HG02943 (cell line): ENCODE results near the gene TTC3.

Source experiments
- ATAC-seq: cut with Tn5 transposase; IDR thresholded peaks from one replicate; pipeline ENCODE4 v1.9.1; 2021; ENCODE audit warnings: mild to moderate bottlenecking, low read depth, moderate library complexity; ENCODE audit not compliant: unreplicated experiment

Gene TTC3

DNA sequence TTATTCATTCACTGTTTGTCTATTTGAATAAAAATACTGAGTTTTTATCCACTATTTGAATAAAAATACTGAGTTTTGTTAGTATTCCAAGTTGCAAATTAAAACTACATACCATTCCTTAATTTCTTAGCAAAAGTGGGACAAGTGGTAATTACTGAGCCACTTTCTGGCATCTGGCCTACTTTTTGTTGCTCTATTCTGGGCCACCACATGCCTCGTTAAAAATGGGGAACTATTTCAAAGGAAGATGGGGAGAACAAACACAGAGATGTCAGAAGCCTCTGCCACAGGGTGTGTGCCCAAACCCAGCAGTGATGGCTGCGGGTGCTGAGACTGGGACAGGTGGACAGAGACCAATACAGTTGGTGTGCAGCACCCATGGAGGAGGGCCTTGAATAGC, 14.8 kb upstream of the TTC3 start:
- ATAC-seq: no peak

DNA sequence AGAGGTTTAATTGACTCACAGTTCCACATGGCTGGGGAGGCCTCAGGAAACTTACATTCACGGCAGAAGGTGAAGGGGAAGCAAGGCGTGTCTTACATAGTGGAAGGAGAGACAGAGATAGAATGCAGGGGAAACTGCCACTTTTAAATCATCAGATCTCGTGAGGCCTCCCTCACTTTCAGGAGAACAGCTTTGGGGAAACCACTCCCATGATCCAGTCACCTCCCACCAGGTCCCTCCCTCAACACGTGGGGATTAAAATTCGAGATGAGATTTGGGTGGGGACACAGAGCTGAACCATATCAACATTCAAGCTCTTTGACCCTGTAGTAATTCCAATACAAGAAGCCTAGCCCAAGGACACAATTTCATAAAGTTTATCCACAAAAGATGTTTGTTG, 13.9 kb upstream of the TTC3 start:
- no peak for ATAC-seq

DNA sequence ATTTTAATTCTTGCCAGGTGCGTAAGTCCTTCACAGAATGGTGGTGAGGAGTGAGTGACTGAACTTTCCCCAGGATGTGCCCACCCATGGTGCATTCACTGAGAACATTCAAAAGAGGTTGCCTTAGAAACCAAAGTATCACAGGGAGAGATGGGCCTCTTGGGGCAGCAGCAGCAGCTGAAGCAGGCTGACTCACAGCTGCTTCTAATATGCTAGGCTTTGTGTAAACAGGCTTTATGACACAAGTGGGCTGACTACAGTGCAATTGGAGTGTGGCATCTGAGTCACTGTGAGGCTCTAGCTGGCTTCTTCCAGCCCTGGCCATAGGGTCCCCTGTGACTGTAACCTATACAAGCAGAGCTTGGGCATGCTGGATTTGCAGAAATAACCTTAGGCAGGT, 12.8 kb upstream of the TTC3 start:
- ATAC-seq: no peak

DNA sequence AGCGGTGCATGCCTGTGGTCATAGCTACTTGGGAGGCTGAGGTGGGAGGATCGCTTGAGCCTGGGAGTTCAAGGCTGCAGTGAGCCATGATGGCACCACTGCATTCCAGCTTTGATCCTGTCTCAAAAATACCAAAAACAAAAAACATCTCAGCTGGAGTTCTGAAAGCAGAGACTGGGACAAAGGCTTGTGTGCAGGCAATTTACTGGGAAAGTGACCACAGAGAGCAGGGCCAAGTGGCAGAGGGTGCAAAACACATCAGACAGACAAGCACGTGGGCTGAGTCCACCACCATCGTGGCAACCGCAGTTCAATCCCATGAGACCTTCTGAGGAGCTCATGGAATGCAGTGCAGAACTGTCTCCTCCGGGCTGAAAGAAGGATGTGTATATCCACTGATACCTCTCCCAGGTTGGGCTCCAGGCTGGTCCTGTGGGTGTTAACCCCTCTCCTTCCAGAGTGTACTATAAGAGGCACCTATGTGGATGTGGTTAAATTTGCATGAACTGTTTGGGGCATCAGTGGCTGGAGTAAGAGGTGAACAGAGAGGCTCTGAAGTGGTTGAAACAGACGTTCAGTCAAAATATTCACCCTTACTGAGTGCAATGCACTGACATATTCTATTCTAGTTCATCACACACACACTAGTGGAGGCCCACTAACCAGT, 11.0 kb upstream of the TTC3 start:
- no peak for ATAC-seq

DNA sequence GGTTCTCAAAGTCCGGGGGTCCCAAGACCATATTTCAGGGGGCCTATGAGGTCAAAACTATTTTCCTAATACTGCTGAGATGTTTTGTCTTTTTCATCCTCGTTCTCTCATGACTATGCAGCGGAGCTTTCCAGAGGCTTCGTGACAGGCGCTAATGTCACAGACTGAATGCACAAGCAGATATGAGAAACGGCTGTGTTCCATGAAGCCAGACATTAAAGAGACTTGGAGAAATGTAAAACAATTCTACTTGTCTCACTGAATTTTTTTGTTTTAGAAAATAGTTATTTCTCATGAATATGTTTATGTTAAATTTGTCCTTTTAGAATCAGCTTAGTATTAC, 10.5 kb upstream of the TTC3 start:
- ATAC-seq: no peak

DNA sequence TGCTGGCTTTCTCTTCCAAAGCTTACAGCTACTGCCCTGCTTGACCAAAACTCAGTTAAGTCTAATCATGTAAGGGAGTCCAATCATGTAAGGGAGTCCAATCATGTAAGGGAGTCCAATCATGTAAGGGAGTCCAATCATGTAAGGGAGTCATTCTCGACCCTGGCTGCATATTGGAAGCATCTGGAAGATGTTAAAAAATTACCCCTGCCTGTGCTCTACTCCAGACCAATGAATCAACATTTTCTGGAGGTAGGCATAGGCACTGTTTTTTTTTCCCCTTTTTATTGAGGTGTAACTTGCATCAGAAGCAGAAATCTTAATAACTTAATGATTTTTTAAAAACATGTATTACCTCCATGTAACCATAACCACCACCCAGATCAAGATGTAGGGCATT, 9.6 kb upstream of the TTC3 start:
- no peak for ATAC-seq

DNA sequence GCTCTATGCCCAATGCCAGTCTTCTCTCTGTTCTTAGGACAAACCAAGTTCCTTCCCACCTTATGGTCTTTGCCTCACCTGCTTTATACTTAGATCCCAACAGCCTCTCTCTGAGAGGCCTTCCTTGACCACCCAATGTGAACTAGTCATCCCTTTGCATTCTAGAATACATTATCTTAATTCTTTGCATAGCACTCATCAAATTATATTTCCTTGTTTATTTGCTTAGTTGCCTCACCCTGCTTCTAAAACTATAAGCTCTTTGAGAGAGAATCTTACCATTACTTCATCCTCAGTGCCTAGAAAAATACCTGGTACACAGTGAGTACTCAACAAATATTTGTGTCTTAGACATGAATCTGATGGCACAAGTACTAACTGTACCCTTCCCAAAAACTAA, 8.2 kb upstream of the TTC3 start:
- no peak for ATAC-seq

- no peak for ATAC-seq
Measured at GRCh38 chr21:37065561-37066177, 7.4 kb upstream of the TTC3 start.

GRCh38 chr21:37071561-37072273, 1.3 kb upstream of the TTC3 start:
- ATAC-seq: no peak

DNA sequence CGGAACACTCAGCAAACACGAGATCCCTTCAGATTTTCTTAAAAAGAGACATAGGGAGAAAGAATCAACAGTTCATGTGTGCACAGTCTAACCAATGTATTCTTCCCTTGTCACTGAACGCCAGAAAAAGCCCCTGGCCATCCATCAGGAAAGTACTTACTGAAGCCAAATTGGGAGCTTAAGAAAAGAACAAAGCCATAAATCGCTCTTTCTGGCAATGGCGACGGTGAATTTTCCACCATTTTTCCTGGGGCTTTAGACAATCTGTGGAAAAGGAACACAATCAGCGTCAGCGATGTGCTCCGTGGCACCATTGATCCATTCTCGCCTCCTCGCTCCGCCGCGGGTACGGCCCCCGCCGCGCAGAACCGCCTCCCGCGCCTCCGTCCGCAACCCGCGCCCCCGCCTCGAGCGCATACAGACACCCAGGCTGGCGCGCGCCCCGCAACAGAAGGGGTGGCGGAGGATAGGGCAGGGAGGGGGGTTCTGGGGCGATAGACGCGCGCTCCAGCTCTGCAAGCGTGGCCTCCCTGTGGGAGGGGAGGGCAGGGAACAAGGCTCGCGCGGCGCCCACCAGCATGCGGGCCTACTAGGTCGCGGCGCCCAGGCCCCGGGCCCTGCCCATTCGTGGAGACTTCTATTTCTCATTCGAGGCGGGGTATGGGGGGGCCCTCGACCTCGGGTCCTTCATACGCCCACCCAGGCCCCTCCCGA, 623 bp upstream of the TTC3 start:
- peak; percentile 35 for ATAC-seq

GRCh38 chr21:37073417-37074196, 553 bp downstream of the TTC3 start:
- peak; percentile 46 for ATAC-seq

DNA sequence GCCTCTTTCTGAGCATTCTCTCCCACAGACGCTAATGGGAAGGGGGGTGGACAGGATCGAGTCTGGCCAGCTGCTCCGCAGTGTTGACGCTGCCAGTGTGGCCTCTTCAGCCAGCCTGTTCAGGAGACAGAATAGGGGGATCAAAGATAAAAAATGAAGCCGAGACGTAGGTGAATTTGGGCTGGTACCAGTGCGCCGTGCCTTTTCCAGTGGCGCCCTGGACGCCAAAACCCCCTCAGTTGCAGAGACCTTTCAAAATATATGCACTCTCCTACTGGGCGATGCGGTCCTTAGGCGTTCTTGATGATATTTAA, 1.1 kb downstream of the TTC3 start:
- ATAC-seq: no peak

DNA sequence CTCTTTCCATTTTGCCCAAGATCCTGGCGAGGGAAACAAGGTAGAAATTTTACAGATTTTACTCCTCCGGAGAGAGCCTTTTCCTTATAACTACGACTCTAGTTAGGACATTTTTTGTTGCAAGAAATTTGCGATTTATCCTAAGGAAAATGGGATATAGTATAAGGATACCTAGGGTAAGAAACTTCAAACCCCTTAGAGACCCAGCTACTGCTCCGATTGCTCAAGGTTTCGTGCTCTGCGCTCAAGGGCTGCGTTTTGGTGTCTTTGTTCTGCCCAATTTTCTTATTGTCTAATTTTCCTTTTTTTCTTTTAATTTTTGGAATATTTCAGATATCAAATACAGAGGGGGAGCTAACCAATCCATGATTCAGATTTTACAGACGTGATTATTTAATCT, 1.5 kb downstream of the TTC3 start:
- ATAC-seq: no peak

- ATAC-seq: no peak
Measured at GRCh38 chr21:37075214-37075770, 2.2 kb downstream of the TTC3 start.

DNA sequence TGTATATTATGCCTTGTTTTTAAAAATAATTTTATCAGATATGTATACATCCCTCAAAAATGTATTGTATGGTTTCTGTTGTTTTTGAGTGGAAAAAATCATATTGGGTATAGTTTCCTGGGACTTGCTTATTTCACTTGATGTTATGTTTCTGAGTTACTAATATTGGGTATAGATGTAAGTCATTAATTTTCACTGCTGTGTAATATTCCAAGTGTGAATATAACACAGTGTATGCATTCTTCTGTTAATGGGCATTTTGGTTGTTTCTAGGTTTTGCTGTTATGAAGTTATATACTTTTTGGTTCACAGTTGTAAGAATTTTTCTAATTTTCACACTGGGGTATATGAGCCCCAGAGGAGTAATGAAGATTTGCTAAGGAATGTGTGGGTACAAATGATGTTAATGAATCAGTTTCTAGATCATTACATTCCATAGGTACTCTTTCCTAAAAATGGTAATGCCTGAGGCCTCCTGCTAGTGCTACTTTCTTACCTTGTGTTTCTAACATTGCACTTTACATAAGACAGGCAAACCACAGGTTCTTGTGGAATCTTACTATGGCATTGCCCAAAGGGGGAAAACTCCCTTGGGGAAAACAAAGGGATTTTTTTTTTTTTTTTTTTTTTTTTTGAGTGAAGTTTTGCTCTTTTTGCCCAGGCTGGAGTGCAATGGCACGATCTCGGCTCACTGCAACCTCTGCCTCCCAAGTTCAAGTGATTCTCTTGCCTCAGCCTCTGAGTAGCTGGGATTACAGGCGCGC, 3.2 kb downstream of the TTC3 start:
- ATAC-seq: no peak

- ATAC-seq: no peak
Measured at GRCh38 chr21:37077403-37077802, 4.3 kb downstream of the TTC3 start.

GRCh38 chr21:37079211-37079824, 6.3 kb downstream of the TTC3 start:
- ATAC-seq: no peak

GRCh38 chr21:37082375-37082774, 9.3 kb downstream of the TTC3 start:
- ATAC-seq: no peak

GRCh38 chr21:37082856-37083528, 9.9 kb downstream of the TTC3 start:
- no peak for ATAC-seq
